H9 (cell line): ENCODE data around the gene DCLK2. TPM values are rescaled to one million over a fixed set of nuclear protein-coding genes. Genes with fewer than 3 reads are reported as not detected.

ENCODE experiments used
- DNase-seq: peaks from one replicate; pipeline ENCODE4 v3.0.0-alpha.2; 2017
- H2AFZ ChIP-seq: one replicate; pipeline ENCODE4 v1.6.1; 2013; ENCODE audit warnings: mild to moderate bottlenecking, low read length, control low read depth, moderate library complexity
- H2AK5ac ChIP-seq: 2 replicates; pipeline ENCODE4 v1.6.1; 2013; ENCODE audit warnings: low read length, control low read depth, mixed read lengths; ENCODE audit not compliant: insufficient read length
- H2BK120ac ChIP-seq: one replicate; pipeline ENCODE4 v1.6.1; 2013; ENCODE audit warnings: low read depth, mild to moderate bottlenecking, low read length, control low read depth, inconsistent platforms; ENCODE audit not compliant: poor library complexity, severe bottlenecking
- H2BK12ac ChIP-seq: 2 replicates; pipeline ENCODE4 v1.6.1; 2013; ENCODE audit warnings: low read length, control low read depth, mixed read lengths, low read depth; ENCODE audit not compliant: insufficient read length
- H2BK15ac ChIP-seq: 2 replicates; pipeline ENCODE4 v1.6.1; 2013; ENCODE audit warnings: low read depth, low read length, control low read depth
- H2BK20ac ChIP-seq: one replicate; pipeline ENCODE4 v1.6.1; 2013; ENCODE audit warnings: low read depth, mild to moderate bottlenecking, low read length, control low read depth, inconsistent platforms; ENCODE audit not compliant: poor library complexity, severe bottlenecking
- H2BK5ac ChIP-seq: 2 replicates; pipeline ENCODE4 v1.6.1; 2013; ENCODE audit warnings: low read length, control low read depth, mixed read lengths; ENCODE audit not compliant: insufficient read length
- H3K14ac ChIP-seq: 2 replicates; pipeline ENCODE4 v1.6.1; 2013; ENCODE audit warnings: low read length, control low read depth; ENCODE audit not compliant: insufficient read depth
- H3K18ac ChIP-seq: 2 replicates; pipeline ENCODE4 v1.6.1; 2013; ENCODE audit warnings: low read depth, mild to moderate bottlenecking, mixed read lengths, low read length, control low read depth; ENCODE audit not compliant: insufficient read length
- H3K23ac ChIP-seq: 2 replicates; pipeline ENCODE4 v1.6.1; 2013; ENCODE audit warnings: low read length, control low read depth, mixed read lengths, low read depth; ENCODE audit not compliant: insufficient read length
- H3K23me2 ChIP-seq: 2 replicates; pipeline ENCODE4 v1.6.1; 2013; ENCODE audit warnings: low read depth, mild to moderate bottlenecking, mixed read lengths, low read length, control low read depth; ENCODE audit not compliant: insufficient read length, poor library complexity, severe bottlenecking
- H3K27ac ChIP-seq: 2 replicates; pipeline ENCODE4 v1.5.1; 2013; ENCODE audit warnings: low read length, control low read depth, mixed read lengths, low read depth; ENCODE audit not compliant: insufficient read length
- H3K27me3 ChIP-seq: 2 replicates; pipeline ENCODE4 v1.6.1; 2013; ENCODE audit warnings: low read length, control low read depth, inconsistent platforms; ENCODE audit not compliant: insufficient read depth
- H3K4ac ChIP-seq: 2 replicates; pipeline ENCODE4 v1.6.1; 2013; ENCODE audit warnings: low read depth, mild to moderate bottlenecking, control low read depth, inconsistent platforms, low read length, moderate library complexity
- H3K4me1 ChIP-seq: 2 replicates; pipeline ENCODE4 v1.6.1; 2013; ENCODE audit warnings: low read length, control low read depth, inconsistent platforms; ENCODE audit not compliant: insufficient read depth
- H3K4me2 ChIP-seq: 2 replicates; pipeline ENCODE4 v1.6.1; 2013; ENCODE audit warnings: low read length, control low read depth, mixed read lengths; ENCODE audit not compliant: insufficient read length, insufficient read depth
- H3K56ac ChIP-seq: 2 replicates; pipeline ENCODE4 v1.6.1; 2013; ENCODE audit warnings: low read depth, mild to moderate bottlenecking, mixed read lengths, low read length, control low read depth; ENCODE audit not compliant: insufficient read length
- H3K79me1 ChIP-seq: 2 replicates; pipeline ENCODE4 v1.6.1; 2013; ENCODE audit warnings: low read depth, mild to moderate bottlenecking, moderate library complexity, low read length, control low read depth, inconsistent platforms; ENCODE audit not compliant: insufficient read depth, poor library complexity, severe bottlenecking
- H3K79me2 ChIP-seq: 2 replicates; pipeline ENCODE4 v1.6.1; 2013; ENCODE audit warnings: low read length, control low read depth, inconsistent platforms; ENCODE audit not compliant: insufficient read depth
- H3K9ac ChIP-seq: 2 replicates; pipeline ENCODE4 v1.6.1; 2013; ENCODE audit warnings: low read length, control low read depth, mixed read lengths; ENCODE audit not compliant: insufficient read length; ENCODE audit errors: extremely low read depth
- H3K9me3 ChIP-seq: one replicate; pipeline ENCODE4 v1.6.1; 2013; ENCODE audit warnings: low read depth, low read length, inconsistent platforms; ENCODE audit not compliant: control insufficient read depth
- H3T11ph ChIP-seq: one replicate; pipeline ENCODE4 v1.6.1; 2013; ENCODE audit warnings: mild to moderate bottlenecking, low read length, control low read depth, inconsistent platforms
- H4K20me1 ChIP-seq: one replicate; pipeline ENCODE4 v1.6.1; 2013; ENCODE audit not compliant: control insufficient read depth, insufficient read length, insufficient read depth
- H4K5ac ChIP-seq: 2 replicates; pipeline ENCODE4 v1.6.1; 2013; ENCODE audit warnings: low read depth, mild to moderate bottlenecking, mixed read lengths, low read length, control low read depth; ENCODE audit not compliant: insufficient read length
- H4K8ac ChIP-seq: replicated peaks from 2 replicates; pipeline ENCODE4 v1.6.1; 2013; ENCODE audit warnings: low read length, control low read depth, mixed read lengths, low read depth; ENCODE audit not compliant: insufficient read length
- H4K91ac ChIP-seq: 2 replicates; pipeline ENCODE4 v1.6.1; 2013; ENCODE audit warnings: low read depth, mild to moderate bottlenecking, moderate library complexity, mixed read lengths, low read length, control low read depth; ENCODE audit not compliant: insufficient read length
- H3K27ac Mint-ChIP-seq, 3 experiments: 2 replicates in 2 of 3; 3 replicates in 1 of 3; pipeline ENCODE4 v1.8.0; 2020 to 2021; ENCODE audit warnings: mixed read lengths in 3 of 3, mild to moderate bottlenecking in 1 of 3, moderate library complexity in 1 of 3
- H3K27me3 Mint-ChIP-seq: 2 replicates; pipeline ENCODE4 v1.8.0; 2021; ENCODE audit warnings: low read depth, mild to moderate bottlenecking, moderate library complexity, mixed read lengths
- H3K36me3 Mint-ChIP-seq, 3 experiments: 2 replicates in 2 of 3; 3 replicates in 1 of 3; pipeline ENCODE4 v1.8.0; 2020 to 2021; ENCODE audit warnings: low read depth in 3 of 3, mixed read lengths in 3 of 3; ENCODE audit not compliant: insufficient read depth in 1 of 3
- H3K4me1 Mint-ChIP-seq, 2 experiments: 2 replicates each; pipeline ENCODE4 v1.8.0; 2020; ENCODE audit warnings: mixed read lengths in 2 of 2
- H3K4me3 Mint-ChIP-seq, 2 experiments: 2 replicates in 1 of 2; 3 replicates in 1 of 2; pipeline ENCODE4 v1.8.0; 2020 to 2021; ENCODE audit warnings: mild to moderate bottlenecking in 2 of 2, mixed read lengths in 2 of 2, moderate library complexity in 1 of 2
- H3K9me3 Mint-ChIP-seq, 2 experiments: 2 replicates in 1 of 2; 3 replicates in 1 of 2; pipeline ENCODE4 v1.8.0; 2020; ENCODE audit warnings: mild to moderate bottlenecking in 2 of 2, mixed read lengths in 2 of 2, moderate library complexity in 1 of 2
- CTCF ChIP-seq: fragments of 200-600 bp; sonication (generic); conservative IDR thresholded peaks from 3 replicates; pipeline ENCODE4 v1.8.0; 2021; ENCODE audit warnings: antibody characterized with exemption, mild to moderate bottlenecking
- total RNA-seq: library from RNA; stranded (reverse); gene quantifications from 2 replicates; pipeline ENCODE4 v1.2.1, GENCODE V29; 2021

The DCLK2 gene
- total RNA-seq, 1 experiment from 2014 or later: 0.33 TPM

GRCh38 chr4:150240011-150240410, 161.8 kb downstream of the DCLK2 start:
- Mint-ChIP-seq H3K27me3 (no peaks in the 10 kb centered on the region), H3K9me3 (no peaks in the 10 kb centered on the region; a peak in 1 of 5 replicates), H3K27ac (no peak overlapping the region), H3K36me3 (no peaks in the 10 kb centered on the region), H3K4me1 (peaks cover 26 to 31% of the 10 kb centered on the region in 2 experiments), H3K4me3 (no peak overlapping the region)
- Histone ChIP-seq H3K23me2 (no peaks in the 10 kb centered on the region), H3K4me1 (no peaks in the 10 kb centered on the region), H4K91ac (no peak overlapping the region), H2BK15ac (no peak overlapping the region), H2BK120ac (no peak overlapping the region), H4K5ac (no peak overlapping the region), H2AFZ (no peak overlapping the region), H3K4ac (no peak overlapping the region), H3K4me2 (no peak overlapping the region), H3K79me1 (no peaks in the 10 kb centered on the region), H3K9me3 (no peaks in the 10 kb centered on the region), H3K14ac (no peak overlapping the region), H4K20me1 (no peaks in the 10 kb centered on the region), H3K9ac (no peak overlapping the region), H4K8ac (no peak overlapping the region), H3K18ac (no peak overlapping the region), H3K79me2 (no peaks in the 10 kb centered on the region), H3K27ac (no peak overlapping the region), H2AK5ac (no peak overlapping the region), H2BK20ac (no peak overlapping the region), H3T11ph (no peak overlapping the region), H3K56ac (no peak overlapping the region), H3K23ac (no peak overlapping the region), H2BK12ac (no peak overlapping the region), H3K27me3 (no peaks in the 10 kb centered on the region), H2BK5ac (no peak overlapping the region)
- no peak for DNase-seq
- no peak for TF ChIP-seq CTCF
